ENCODE data around the gene TOR2A. TPM values are rescaled to one million over a fixed set of nuclear protein-coding genes. Genes with fewer than 3 reads are reported as not detected.

Gene TOR2A
- total RNA-seq, 2 donors from 2014 or later: 20.4 to 24.1 TPM

GRCh38 chr9:127738666-127739065 is 3.6 kb upstream of the TOR2A start:
- H3K27me3 ChIP-seq (replicated peaks; ENCODE audit: insufficient read depth): no peaks in the 10 kb centered on the region
- no peaks in the 10 kb centered on the region for H3K9me3 ChIP-seq
- no peak overlapping the region for H3K27ac ChIP-seq
- 88% methylated on average over 13 of the region's 13 CpGs for WGBS
- TF ChIP-seq POLR2A (IDR thresholded peaks at IDR 0.05): no peak
- no peak for TF ChIP-seq CTCF (IDR thresholded peaks at IDR 0.05)
- TF ChIP-seq POLR2AphosphoS5 (IDR thresholded peaks at IDR 0.05): no peak
- H3K4me1 ChIP-seq (replicated peaks): no peaks in the 10 kb centered on the region
- intact Hi-C loops (cut with DNase I): loop anchor here (5.0 kb wide), 1 partner anchor 139 kb away; the partner anchor contains the start of gene AK1
- no peak for DNase-seq (ENCODE audit: low spot score)
- no peaks in the 10 kb centered on the region for H3K36me3 ChIP-seq
- no peak overlapping the region for H3K4me3 ChIP-seq

- Histone ChIP-seq H3K4me1 (replicated peaks) (no peaks in the 10 kb centered on the region), H3K27ac (peak overlapping the region in 1 of 2 donors; percentile 89), H3K4me3 (no peak overlapping the region), H3K36me3 (peaks cover 0 to 11% of the 10 kb centered on the region in 2 donors), H3K9me3 (no peaks in the 10 kb centered on the region), H3K27me3 (replicated peaks; ENCODE audit: insufficient read depth) (no peaks in the 10 kb centered on the region)
- WGBS: 31% methylated on average over 15 of the region's 15 CpGs
- DNase-seq (ENCODE audit: low spot score): no peak
- intact Hi-C loops (cut with DNase I): loop anchor here (1.0 to 5.0 kb wide), 4 partner anchors 50 to 185 kb away; partner anchors contain the start of gene AK1
- TF ChIP-seq POLR2AphosphoS5 (IDR thresholded peaks at IDR 0.05) (no peak), POLR2A (IDR thresholded peaks at IDR 0.05) (no peak), CTCF (IDR thresholded peaks at IDR 0.05) (no peak)
Observed at GRCh38 chr9:127735530-127736185, 564 bp upstream of the TOR2A start.

- no peak for TF ChIP-seq POLR2A (IDR thresholded peaks at IDR 0.05)
- TF ChIP-seq CTCF (IDR thresholded peaks at IDR 0.05): no peak
- no peak for TF ChIP-seq POLR2AphosphoS5 (IDR thresholded peaks at IDR 0.05)
- H3K27ac ChIP-seq: peak overlapping the region; percentile 83 to 89
- intact Hi-C loops (cut with DNase I): loop anchor here (2.0 to 5.0 kb wide), 3 partner anchors 143 to 227 kb away; no protein-coding TSS in a partner anchor
- no peak for DNase-seq (ENCODE audit: low spot score)
- H3K36me3 ChIP-seq: peaks cover 0 to 11% of the 10 kb centered on the region in 2 donors
- H3K4me3 ChIP-seq: peak overlapping the region; percentile 45 to 55
- no peaks in the 10 kb centered on the region for H3K27me3 ChIP-seq (replicated peaks; ENCODE audit: insufficient read depth)
- 41% methylated on average over 18 of the region's 22 CpGs for WGBS
- no peaks in the 10 kb centered on the region for H3K4me1 ChIP-seq (replicated peaks)
- H3K9me3 ChIP-seq: no peaks in the 10 kb centered on the region
Observed at GRCh38 chr9:127734247-127734746, 797 bp downstream of the TOR2A start.

DNA sequence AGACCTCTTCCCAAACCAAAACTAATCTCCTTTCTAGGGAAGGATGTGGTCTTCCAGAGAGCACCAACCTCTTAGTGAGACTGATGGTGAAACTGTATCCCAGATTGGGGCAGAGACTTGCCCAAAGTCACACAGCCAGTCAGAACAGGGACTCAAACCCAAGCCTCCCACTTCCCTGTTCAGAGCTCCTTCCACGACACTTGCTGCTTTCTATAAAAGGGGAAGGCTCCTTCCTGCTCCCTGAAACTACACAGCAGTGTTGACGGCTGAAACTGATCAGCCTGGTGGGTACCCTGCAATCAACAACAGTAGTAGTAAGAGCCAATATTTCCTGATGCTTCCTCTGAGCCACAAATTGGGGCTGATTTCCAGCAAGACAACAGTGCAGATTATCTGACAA is 1.5 kb downstream of the TOR2A start:
- no peak overlapping the region for H3K4me3 ChIP-seq

More for the DNA sequence above, 1.5 kb downstream of the TOR2A start:
- H3K27me3 ChIP-seq (replicated peaks; ENCODE audit: insufficient read depth): no peaks in the 10 kb centered on the region
- 76% methylated on average over 2 of the region's 2 CpGs for WGBS
- H3K4me1 ChIP-seq (replicated peaks): no peaks in the 10 kb centered on the region
- TF ChIP-seq CTCF (IDR thresholded peaks at IDR 0.05): no peak
- TF ChIP-seq POLR2A (IDR thresholded peaks at IDR 0.05): no peak
- TF ChIP-seq POLR2AphosphoS5 (IDR thresholded peaks at IDR 0.05): no peak
- DNase-seq (ENCODE audit: low spot score): no peak
- H3K36me3 ChIP-seq: peaks cover 0 to 11% of the 10 kb centered on the region in 2 donors
- intact Hi-C loops (cut with DNase I): loop anchor here (2.0 to 5.0 kb wide), 3 partner anchors 143 to 226 kb away; no protein-coding TSS in a partner anchor
- no peaks in the 10 kb centered on the region for H3K9me3 ChIP-seq
- H3K27ac ChIP-seq: no peak overlapping the region
